ENCODE data around the gene ITGAD. TPM values are rescaled to one million over a fixed set of nuclear protein-coding genes. Genes with fewer than 3 reads are reported as not detected.

ITGAD gene
- total and polyA plus RNA-seq, 10 donors: 1.2 to 25.8 (median 17.2) TPM

DNA sequence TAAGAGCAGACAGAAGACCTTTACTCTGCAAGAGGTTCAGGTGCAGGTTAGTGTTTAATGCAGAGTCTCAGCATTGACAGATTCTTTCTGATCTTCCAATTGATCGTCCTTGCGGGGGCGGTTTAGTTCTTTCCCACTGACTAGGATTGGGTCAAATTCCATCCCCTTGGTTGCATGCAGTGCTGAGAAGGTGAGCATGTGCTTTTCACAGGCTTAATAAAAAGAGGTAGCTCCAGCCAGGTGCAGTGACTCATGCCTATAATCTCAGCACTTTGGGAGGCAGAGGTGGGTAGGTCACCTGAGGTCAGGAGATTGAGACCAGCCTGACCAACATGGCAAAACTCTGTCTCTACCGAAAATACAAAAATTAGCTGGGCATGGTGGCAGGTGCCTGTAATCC, 7.5 kb upstream of the ITGAD start:
- intact Hi-C loops (cut with DNase I; ENCODE audit: low total_unique reads): loop anchor here (10.0 kb wide), 1 partner anchor 59 kb away; the partner anchor contains the start of gene ZNF843
- peaks cover 0 to 14% (median 6%) of the 10 kb centered on the region in 6 donors for H3K4me1 ChIP-seq
- H3K9me3 ChIP-seq: no peaks in the 10 kb centered on the region
- no peak for TF ChIP-seq CTCF (IDR thresholded peaks at IDR 0.05 in 8 of 11, conservative IDR thresholded peaks at IDR 0.05 in 3 of 11)
- no peak for TF ChIP-seq POLR2A (IDR thresholded peaks at IDR 0.05)
- TF ChIP-seq POLR2AphosphoS5 (IDR thresholded peaks at IDR 0.05): no peak
- 81 to 93% (median 84%) methylated on average over 4 of the region's 4 CpGs for WGBS, 5 donors
- H3K27ac ChIP-seq: no peak overlapping the region
- no peak overlapping the region for H3K4me3 ChIP-seq
- no peak for DNase-seq
- peaks cover 0 to 30% (median 0%) of the 10 kb centered on the region in 7 donors for H3K27me3 ChIP-seq (replicated peaks in 1 of 7)
- H3K36me3 ChIP-seq: peaks cover 0 to 25% (median 0%) of the 10 kb centered on the region in 6 donors

DNA sequence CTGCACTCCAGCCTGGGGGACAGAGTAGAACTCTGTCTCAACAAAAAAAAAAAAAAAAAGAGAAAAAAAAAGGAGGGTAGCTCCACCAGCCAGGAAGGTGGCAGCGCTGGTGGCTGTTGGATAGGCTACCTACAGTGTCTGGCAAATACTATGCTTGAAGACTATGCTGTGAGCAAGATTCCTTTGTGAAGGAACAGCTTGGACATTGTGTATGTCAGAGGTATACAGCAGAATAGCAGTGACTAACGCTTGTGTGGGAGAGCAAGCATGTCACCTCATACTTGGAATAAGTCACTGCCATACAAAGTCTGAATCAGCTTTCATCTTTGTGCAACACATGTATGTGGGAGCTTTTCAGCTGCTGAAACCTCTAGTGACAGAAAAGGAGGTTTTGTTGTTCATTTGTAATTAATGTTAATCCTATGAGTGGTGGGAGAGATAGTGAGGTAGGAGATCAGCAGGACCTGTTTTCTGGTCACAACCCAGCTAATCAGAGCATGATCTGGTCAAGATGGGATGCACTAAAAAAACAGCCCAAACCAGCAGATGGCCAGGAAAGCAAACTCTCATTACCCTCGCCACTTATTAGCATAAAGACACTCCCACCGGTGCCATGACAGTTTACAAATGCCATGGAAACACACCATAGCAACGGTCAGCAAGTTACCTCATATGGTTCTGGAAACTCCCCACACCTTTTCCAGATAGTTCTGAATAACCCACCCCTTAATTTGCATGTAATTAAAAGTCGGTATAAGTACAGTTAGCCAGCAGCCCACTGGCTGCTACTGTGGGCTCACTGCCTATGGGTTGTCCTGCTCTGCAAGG, 6.8 kb upstream of the ITGAD start:
- WGBS, 5 donors: 49 to 69% (median 55%) methylated on average over 6 of the region's 6 CpGs
- H3K27ac ChIP-seq: no peak overlapping the region
- intact Hi-C loops (cut with DNase I; ENCODE audit: low total_unique reads): loop anchor here (10.0 kb wide), 1 partner anchor 58 kb away; the partner anchor contains the start of gene ZNF843
- H3K36me3 ChIP-seq: peaks cover 0 to 18% (median 0%) of the 10 kb centered on the region in 6 donors
- H3K9me3 ChIP-seq: no peaks in the 10 kb centered on the region
- TF ChIP-seq POLR2A (IDR thresholded peaks at IDR 0.05): no peak
- H3K4me3 ChIP-seq: no peak overlapping the region
- no peak for DNase-seq
- H3K27me3 ChIP-seq (replicated peaks in 1 of 7): peaks cover 0 to 30% (median 0%) of the 10 kb centered on the region in 7 donors
- H3K4me1 ChIP-seq: peaks cover 0 to 14% (median 6%) of the 10 kb centered on the region in 6 donors

GRCh38 chr16:31388535-31388934, 4.6 kb upstream of the ITGAD start:
- H3K4me3 ChIP-seq: no peak overlapping the region
- no peak overlapping the region for H3K27ac ChIP-seq
- H3K9me3 ChIP-seq: no peaks in the 10 kb centered on the region
- intact Hi-C loops (cut with DNase I; ENCODE audit: low total_unique reads): loop anchor here (10.0 kb wide), 1 partner anchor 56 kb away; the partner anchor contains the start of gene ZNF843
- no peak for TF ChIP-seq CTCF (IDR thresholded peaks at IDR 0.05 in 8 of 11, conservative IDR thresholded peaks at IDR 0.05 in 3 of 11)
- H3K27me3 ChIP-seq (replicated peaks in 1 of 7): peaks cover 0 to 27% (median 0%) of the 10 kb centered on the region in 7 donors
- peaks cover 0 to 6% (median 2%) of the 10 kb centered on the region in 6 donors for H3K4me1 ChIP-seq
- WGBS, 5 donors: 74 to 86% (median 77%) methylated on average over 2 of the region's 2 CpGs
- no peaks in the 10 kb centered on the region for H3K36me3 ChIP-seq
- DNase-seq: no peak

DNA sequence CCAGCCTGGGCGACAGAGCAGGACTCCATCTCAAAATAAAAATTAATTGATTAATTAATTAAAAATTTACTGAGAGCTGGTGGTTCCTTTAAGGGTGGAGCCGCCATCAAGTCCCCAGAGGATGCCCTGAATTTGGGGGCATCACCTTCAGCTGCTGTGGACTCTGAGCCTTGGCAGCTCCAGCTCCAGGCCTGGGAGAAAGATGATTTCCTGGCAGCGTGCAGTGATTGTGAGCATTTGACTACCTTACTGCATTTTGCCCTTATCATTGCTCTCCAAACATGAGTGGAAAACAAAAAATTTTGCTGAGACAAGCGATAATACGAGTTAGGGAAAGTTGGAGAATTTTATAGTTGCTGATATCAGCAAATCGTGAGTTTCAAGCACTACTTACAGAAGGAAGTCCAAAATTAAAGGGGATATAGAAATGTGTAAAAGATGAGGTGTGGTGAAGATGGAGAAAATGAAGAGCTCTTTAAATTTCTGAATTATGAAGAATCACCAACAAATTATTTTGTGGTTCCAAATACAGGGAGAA, 2.6 kb upstream of the ITGAD start:
- intact Hi-C loops (cut with DNase I; ENCODE audit: low total_unique reads): no loop called here
- TF ChIP-seq POLR2AphosphoS5 (IDR thresholded peaks at IDR 0.05) (no peak), CTCF (IDR thresholded peaks at IDR 0.05 in 8 of 11, conservative IDR thresholded peaks at IDR 0.05 in 3 of 11) (no peak), POLR2A (IDR thresholded peaks at IDR 0.05) (no peak)
- H3K27ac ChIP-seq: no peak overlapping the region
- H3K4me1 ChIP-seq: peaks cover 0 to 6% (median 2%) of the 10 kb centered on the region in 6 donors
- no peaks in the 10 kb centered on the region for H3K36me3 ChIP-seq
- WGBS, 5 donors: 64 to 73% (median 70%) methylated on average over 6 of the region's 6 CpGs
- H3K27me3 ChIP-seq (replicated peaks in 1 of 7): peaks cover 0 to 26% (median 0%) of the 10 kb centered on the region in 7 donors
- no peak for DNase-seq
- no peak overlapping the region for H3K4me3 ChIP-seq
- no peaks in the 10 kb centered on the region for H3K9me3 ChIP-seq
